Stimulated activated CD8-positive, alpha-beta memory T cell treated with anti-CD3 and anti-CD28 coated beads, Interleukin-2, amount 100 ng/mL, for 1 hour (primary cell): Measurements from ENCODE around the gene RNF8.

Experiments
- DNase-seq, 2 donors: peaks; one replicate each; pipeline ENCODE4 v3.0.0-alpha.2; 2020; ENCODE audit warnings: low read depth in 2 of 2

RNF8 gene

DNA sequence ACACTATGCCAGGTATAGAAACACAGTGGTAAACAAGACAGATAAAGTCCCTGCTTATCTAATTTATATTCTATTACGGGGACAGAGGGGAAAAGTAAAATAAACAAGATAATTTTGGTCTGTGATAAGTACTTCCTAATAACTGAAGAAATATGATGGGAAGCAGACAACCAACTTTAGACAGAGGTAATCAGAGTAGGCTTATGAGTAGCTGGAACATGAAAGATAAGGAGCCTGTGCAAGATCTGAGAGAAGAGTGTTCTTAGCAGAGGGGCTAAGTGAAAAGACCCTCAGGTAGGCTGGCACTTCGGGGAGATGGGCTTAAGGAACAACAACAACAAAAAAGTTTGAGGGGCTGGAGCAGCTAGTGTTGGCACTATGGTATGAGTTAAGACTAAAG is 4.1 kb downstream of the RNF8 start:
- no peak for DNase-seq

DNA sequence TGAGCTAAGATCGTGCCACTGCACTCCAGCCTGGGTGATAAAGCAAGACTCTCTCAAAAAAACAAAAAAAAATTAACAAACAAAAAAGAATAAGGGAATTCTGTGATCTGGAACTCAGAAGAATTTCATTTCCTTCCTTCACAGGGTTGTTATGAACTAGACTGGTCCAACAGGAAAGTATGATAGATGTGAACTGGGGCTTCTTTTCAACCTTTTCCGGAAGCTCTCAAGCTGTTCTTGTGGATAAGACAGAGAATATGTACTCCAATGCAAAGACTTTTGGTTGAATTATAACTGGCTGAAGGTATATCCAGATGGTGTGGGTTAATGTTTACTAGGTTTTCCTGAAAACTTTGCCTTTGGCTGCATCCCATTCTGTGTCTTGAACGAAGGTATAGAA is 5.3 kb downstream of the RNF8 start:
- DNase-seq, result no peak

DNA sequence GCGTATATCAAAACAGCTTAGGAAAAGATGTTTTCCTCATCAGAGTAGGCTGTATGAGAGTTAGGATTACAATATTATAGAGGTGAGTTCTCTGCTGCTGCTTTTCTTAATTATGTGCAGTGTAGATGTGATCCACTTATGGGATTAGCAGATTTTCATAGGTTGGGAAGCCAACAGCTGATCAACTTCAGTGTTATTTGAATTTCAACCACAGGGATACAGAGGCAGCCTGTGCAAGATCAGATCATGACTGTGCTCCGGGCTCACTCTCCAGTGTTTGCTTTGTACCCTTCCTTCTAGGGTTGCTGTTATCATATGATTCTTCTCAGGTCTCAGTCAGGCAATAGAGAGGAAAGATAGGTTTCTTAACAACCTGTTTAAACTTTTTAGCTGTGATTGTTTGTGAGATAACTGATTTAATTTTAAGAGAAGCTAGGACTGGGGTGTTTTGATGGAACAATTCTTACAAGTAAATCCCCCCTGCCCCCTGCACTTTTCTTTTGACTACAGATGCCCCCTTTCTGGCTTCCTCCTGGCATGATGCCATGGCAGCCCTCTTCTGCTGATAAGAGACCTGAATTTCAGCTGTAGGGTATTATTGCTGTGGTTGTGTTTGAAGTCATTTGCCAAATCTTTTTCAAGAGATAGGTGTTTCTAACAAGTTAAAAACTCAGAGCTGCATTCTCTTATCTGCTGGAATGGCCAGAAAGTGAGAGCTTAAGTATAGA is 8.5 kb downstream of the RNF8 start:
- DNase-seq, result no peak

DNA sequence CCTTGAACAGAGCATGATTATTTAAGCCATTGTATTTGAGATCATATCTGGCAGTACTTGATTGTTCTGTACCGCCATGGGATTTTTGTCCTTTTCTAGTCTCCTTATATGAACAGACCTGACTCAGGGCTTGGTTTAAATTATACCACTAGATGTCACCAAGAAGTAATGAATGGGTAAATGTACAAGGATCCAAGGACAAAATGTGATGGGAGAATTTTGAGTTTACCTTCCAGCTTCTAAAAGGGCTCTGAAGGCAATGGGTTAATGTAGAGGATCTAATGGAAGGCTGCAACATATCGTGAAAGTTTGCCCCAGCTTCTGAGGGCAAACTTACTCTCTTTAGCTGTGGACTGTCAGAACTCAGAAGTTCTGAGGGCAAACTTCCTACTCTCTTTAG is 12.0 kb downstream of the RNF8 start:
- DNase-seq, result no peak

DNA sequence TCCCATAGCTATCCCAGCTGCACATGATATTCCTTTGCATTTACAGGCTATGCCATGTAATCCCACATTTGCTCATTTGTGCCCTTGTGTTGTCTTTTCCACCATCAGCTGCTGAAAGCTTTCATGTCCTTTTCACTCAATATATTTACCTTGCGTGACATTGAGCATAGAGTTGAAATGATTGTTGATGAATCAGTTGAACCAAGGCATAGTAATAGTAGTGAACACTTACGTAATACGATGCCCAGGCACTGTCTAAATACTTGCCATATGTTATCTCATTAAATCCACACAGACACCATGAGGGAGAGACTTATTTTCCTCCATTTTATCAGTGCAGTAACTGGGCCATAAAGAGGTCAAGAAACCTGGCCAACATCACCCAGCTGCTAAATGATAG is 13.1 kb downstream of the RNF8 start:
- no peak for DNase-seq

DNA sequence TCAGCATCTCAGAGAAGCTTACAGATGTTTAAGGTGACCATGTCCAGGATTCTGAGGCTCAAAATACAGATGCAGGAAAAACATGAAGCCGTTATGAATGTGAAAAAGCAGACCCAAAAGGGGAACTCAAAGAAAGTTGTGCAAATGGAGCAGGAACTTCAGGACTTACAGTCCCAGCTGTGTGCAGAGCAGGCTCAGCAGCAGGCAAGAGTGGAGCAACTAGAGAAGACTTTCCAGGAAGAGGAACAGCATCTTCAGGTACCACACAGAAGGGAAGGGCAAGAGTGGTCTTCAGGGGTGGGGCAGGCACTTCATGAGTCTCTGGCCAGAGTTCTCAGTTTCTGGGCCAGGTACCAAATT is 15.2 kb downstream of the RNF8 start:
- no peak for DNase-seq

DNA sequence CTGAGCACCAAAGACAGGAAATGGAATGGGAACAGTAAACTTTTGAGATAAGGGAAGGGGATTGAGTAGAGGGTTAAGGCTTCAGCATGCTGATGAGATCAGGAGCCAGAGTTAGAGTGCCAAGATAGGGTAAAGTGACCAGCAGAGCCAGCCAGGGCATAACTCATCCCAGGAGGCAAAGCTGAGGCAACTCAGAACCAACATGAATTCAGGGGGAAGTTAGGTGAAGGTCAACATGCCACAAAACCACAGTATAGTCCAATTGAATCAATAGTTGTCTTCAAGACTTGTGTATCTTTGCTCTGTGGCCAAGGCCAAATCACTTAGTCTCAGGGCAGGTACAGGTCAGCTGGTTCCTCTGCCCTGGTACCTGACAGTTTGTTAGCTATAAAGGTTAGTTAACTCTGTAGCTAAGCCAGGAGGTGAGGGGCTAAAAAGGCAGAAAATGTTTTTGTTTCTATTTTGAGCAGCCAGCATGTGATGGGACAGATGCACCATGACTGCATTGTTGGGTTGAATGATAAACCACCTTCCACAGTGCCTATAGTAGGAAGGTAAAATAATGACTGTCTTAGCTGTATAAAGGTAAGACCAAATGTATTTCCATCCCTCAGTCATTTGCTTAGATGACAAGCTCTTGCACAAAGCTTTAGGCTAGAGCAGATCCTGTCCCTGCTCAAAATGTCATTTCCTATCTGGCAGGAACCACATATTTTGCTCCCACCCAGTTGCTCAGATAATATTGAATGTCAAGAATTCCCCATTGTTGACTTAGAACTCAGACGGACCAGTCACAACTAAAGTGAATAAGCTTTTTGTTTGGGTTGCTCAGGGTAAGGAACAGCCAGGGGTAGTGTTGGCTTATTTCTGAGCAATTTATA is 15.8 kb downstream of the RNF8 start:
- DNase-seq, result no peak

DNA sequence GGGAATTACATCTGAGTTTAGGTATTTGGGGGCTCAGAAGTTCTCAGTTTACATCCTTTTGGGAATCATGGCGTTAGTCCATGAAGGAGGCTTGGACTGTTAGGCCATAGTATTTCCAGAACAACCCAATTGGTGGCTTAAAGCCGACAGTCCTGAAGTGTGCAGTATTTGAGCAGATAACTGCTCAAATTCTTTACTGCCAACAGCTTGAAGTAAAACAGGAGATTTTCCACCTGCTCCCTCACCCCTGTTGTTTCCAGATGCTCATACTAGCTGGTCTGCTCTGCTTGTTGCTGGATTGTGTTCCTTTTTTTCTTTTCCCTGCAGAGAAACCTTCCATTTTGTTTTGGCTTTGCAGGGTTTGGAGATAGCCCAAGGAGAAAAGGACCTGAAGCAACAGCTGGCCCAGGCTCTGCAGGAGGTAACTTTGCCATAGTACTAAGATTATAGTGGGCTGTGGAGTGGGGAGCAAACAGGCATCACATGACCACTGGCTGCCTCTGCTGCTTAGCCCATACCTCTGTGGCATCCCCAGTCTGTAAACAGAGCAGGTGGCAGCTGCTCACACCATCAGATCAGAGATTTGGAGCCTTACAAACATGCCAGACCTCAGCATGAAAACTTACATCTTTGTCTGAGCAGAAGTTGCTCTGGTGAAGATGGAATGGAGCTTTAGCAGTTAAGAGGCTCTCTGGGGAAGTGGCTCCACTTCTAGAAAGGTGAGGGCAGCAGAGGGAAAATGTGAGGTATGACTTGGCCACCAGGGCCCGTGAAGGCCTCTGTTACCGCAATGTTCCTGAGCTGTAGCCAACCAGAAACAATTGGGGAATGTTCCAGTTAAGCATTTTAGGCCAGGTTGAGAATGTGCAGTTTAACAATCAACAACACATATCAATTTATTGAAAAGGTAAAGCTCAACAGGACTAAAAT is 17.6 kb downstream of the RNF8 start:
- DNase-seq, result no peak

DNA sequence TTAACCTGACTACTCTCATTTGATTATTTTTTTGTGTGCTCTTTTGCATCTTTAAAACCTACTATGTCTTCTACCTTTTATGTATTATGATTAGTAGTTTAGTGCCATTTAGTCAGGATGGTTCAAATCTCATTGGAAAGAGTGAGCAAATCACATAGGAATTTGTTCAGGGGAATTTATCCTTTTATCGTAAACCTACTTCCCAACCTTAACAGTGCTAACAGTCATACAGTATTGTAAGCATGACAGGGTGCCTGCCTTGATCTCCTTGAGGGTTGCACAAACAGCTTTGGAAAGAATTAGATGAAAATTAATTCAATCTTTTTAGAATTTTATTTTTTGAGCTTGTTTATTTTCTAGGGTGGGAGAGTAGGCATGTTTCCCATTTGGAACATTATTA is 18.3 kb downstream of the RNF8 start:
- no peak for DNase-seq

DNA sequence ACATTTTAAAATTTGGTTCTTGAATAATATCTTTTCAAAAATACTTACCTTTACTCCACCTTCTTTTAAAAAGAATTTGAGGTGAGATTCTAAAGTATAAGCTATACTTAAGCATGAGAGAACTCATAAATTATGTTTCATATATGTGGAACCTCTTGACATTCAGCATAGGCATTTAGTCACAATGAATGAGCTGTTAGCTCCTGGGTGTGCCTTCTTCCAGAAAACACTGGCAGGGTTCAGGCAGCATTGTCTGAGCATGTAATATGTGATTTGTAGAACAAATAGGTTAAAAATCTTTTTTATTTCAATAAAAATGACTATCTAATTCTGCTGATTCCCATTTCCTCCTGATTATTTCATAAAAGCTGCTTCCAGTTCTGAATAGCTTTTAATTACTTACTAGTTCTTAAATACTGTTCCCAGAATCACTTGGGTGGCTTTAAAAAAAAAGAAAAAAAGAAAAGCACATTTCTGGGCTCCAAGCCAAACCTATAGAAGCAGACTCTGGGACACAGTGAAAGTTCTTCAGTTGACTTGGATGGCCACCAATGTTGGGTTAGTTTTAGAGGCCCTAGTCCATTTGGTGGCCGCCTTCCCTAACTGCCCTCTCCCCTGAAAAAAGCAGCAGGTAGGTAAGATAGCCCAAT is 20.2 kb downstream of the RNF8 start:
- DNase-seq, result no peak

DNA sequence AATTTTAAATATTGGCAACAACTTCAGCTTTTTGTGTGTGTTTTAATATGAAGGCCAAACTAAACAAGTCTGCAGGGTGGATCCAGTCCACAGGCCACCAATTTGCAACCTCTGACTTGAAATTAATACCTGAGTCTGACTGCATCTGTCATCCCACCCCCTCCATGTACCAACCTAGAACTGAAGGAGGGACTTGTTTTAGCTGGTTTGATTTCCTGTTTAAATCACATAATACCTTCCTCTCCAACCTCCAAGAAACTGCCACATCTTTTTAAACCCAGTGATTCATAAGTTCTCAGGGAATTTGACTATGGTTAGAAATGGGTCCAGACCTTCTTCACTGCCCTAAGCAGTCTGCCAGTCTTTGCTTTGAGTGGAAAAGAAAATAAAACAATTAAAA is 21.6 kb downstream of the RNF8 start:
- no peak for DNase-seq

DNA sequence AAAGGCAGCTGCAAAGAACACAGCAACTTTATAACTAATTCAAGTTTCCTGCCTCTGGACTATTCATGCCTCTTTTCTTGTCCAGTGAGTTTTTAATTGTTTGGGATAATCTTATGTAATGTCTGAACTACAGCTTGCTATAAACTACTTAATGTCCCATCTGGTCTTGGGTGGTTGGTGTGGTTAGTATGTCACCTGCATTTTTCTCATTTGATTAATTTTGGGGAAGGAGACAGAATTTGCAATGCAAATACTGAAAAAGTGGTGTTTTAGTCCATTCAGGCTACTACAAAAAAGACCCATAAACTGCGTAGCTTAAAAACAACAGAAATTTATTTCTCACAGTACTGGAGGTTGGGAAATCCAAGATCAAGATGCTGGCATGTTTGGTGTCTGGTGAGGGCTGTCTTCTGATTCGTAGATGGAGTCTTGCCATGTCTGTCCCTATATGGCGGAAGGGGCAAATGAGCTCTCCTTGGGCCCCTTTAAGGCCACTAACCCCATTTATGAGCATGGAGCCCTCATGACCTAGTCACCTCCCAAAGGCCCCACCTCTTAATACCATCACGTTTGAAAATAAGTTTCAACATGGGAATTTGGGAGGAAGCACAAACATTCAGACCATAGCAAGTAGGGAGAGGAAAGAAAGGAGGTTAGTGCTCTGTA is 22.4 kb downstream of the RNF8 start:
- no peak for DNase-seq

DNA sequence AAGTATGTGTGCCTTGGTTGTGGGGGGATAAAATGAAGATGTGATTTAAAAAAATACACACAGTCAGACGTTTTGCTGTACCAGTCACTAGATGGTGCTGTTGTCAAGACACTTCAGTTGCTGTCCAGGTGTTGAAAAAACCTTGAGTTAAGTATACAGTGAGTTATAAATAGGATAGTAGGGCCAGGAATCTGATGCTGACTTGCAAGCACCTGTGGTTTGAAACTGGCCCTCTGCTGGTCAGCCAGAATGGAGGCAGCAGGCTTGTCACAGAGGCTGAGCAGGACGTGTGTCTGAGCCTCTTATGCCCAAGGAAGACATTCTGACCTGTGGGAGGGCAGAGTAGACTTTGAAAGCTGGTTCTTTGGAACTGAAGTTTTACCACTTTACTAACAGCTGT is 27.8 kb downstream of the RNF8 start:
- no peak for DNase-seq

DNA sequence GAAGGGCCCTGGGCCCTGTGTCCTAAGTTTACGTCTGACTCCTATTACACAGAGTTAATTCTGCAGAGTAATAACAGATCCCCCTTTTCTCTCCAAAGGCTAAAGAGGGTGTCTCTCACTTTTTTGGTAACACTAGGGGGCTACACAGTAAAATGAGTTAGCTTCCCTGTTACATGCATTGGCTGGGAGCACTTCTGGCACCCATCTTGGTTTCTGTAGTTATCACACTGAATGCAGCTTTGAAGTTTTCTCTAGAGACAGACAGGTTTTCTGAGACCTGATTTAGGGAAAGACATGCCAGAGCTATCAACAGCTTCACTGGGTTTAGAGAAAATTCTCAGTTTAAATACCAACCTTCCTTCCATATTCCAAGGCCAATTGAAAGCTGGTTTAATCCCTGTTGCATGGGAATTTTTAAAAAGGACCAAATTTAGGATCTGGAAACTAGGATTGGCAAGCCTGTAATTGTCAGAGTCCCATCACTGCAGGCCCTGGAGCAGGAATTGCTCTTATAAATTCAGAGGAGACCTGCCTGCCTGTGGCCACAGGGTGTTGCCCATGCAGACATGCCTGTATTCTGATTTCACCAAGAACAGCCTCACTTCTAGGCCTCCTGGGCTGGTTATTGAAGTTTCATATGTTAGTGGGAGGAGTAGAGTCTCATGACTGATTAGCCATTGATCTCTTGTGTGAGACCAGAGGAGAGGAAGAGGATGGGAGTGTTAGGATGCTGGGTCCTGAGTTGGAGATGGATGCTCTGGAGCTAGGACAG is 29.4 kb downstream of the RNF8 start:
- DNase-seq, result no peak

DNA sequence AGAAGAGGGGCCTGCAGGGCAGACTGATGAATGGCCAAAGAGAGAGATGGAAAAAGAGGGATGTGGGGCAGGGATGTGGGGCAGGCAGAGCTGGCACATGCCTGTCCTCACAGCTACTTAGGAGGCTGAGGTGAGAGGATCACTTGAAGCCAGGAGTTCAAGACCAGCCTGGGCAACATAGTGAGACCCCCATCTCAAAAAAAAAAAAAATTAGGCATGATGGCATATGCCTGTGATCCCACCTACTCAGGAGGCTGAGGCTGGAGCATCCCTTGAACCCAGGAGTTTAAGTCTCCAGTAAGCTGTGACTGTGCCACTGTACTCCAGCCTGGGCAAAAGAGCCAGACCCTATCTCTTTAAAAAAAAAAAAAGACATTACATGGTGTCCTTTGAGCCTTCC is 34.8 kb downstream of the RNF8 start:
- DNase-seq, result no peak

DNA sequence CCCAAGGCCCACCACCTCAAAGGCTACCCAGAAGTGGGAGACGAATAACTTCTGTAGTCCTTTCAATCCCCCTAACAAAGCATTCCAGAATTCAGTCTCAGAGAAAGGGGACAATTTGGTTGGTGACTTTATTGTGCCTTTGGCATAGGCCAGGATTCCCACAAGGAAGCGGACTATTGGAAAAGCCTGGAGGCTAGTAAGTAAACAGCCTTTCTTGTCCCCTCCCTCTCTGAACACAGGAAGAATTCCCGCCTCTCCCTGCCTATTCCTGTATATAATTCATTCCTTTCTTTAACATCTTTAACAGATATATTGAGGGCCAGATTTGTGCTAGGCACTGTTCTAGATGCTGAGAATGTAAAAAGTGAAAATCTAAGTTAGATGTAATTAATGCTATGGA is 36.1 kb downstream of the RNF8 start:
- no peak for DNase-seq

DNA sequence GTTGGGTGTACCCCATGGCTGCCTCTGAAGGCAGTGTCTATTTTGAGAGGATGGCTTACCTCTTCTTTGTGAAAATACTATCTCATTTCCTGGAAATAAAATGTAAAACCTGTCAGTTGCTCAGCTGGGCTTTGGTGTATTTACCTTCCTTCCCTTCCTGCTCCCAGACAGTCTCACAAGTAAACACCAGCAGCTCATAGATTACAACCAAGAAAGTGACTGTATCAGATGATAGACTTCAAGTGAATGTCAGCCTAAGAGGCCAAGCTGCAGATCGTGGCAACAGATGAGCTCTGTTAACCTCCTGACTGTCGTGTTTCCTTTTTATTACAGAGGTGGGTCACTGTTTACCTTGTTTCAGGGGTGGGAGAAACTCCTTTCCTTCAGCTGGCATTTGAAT is 37.3 kb downstream of the RNF8 start:
- no peak for DNase-seq

DNA sequence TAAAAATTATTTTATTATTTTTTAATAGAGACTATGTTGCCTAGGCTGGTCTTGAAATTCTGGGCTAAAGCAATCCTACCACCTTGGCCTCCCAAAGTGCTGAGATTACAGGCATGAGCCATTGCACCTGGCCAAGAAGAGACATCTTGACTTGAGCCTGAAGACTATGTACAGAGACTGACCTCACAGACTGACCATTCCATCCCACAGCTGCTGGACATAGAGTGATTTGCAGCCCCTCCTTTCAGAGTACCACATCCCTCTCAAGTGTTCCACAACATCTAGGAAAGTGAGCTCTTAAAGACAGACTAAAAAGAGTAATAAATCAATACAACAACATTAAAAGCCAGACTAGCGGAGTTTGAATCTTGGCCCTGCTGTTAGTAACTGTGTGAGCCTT is 39.0 kb downstream of the RNF8 start:
- no peak for DNase-seq

DNA sequence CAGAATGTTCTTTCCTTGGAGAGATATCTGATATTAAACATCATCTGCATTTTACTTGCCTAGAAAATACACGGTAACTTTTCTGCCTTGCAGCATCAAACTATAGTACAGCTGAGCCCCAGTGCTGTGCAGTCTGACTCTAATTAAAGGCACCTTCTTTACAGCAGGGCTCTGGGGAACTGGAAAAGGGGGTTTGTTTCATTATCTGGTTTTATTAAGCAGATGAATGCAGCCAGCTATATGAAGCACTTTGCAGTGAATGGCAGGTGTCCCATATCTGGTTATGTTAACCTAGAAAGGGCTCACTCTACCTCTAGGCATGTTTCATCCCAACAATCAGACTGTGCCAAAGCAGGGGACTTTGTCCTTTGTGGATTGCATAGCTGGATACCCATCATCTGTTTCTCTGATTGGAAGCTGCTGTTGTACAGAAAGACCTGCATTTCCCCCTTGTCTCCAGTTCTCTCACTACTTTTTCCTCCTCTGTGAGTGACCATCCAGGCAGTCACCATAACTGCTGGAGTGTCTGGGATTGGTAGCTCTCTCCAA is 39.7 kb downstream of the RNF8 start:
- DNase-seq, result no peak

DNA sequence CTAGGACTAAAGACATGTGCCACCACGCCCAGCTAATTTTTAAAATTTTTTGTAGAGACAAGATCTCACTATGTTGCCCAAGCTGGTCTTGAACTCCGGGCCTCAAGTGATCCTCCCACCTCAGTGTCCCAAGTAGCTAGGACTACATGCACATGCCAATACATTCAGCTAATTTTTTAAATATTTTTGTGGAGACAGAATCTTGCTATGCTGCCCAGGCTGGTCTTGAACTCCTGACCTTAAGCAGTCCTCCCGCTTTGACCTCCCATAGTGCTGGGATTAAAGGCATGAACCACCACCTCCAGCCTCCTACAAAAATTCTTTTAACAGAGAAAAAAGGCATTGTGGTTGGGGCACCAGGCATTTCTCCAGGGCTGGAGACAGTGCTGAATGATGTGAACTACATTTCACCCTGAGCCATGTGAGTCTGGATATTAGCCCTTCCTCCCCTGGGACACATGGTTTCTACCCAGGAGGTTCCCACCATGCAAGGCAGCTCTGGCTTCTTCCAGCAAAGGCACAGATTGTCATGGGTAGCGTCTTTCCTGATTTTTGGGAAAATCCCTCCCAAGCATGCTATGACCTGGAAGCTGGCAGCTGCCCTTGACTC is 42.9 kb downstream of the RNF8 start:
- DNase-seq, result no peak
